Posterior cingulate gyrus (tissue), 11 donors: ENCODE results near the gene RNF220.
A peak's percentile ranks its signal among the peaks of the same experiment; 100 is the strongest.

ENCODE experiments used
- DNase-seq, 10 donors: peaks; one replicate each; pipeline versions ENCODE4 v3.0.0 to v3.0.0-alpha.2; 2020 to 2021; ENCODE audit warnings: mixed read lengths in 3 of 10
- intact Hi-C: fragments of 100-400 bp; cut with DNase I; formaldehyde crosslinking; loops from one replicate; pipeline ENCODE4 v1.15.1; 2023

RNF220 gene

DNA sequence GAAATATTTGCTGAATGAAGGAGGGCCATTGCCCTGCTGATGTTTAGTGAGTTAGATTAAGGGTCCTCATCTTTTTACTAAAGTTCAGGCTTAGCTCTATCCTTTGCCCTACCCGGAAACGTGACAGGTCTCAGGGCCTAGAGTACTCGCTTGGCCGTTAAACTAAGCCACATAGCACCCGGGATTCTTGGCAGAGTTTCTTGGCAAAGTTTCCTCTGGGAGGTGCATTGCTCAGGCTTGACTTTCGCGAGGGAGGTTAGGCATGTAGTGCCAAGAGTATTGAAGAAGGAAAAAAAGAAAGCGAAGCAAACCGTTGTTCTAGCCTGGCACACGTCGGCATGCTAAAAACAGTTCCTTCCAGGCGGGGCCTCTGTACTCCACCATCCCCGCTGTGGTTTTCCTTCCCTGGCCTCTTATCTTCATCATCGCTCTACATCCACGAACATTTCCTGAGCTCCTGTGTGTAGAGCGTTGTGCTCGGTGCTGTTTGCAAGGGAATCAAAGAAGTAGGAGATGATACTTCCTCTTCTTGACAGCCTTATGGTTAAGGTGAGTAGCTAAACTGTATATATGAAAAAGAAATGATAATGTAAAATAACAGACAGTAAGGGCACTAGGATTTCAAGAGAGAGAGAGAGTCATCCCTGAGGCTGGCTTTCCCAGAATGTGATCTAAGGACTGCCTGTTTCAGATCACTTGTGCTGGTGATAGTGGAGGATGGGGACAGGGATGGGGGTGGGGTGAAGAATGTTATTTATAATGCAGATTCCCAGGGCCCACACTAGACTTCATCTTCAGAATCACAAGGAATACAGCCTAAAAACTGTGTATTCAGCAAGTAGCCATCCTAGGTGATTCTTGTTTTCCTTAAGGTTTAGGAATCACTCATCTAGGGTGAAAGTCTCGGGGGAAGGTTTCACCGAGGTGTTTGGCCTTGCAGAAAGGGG, 18.8 kb downstream of the RNF220 start:
- intact Hi-C loops = no loop called here
- peak in 1 of 10 donors; percentile 78 for DNase-seq

DNA sequence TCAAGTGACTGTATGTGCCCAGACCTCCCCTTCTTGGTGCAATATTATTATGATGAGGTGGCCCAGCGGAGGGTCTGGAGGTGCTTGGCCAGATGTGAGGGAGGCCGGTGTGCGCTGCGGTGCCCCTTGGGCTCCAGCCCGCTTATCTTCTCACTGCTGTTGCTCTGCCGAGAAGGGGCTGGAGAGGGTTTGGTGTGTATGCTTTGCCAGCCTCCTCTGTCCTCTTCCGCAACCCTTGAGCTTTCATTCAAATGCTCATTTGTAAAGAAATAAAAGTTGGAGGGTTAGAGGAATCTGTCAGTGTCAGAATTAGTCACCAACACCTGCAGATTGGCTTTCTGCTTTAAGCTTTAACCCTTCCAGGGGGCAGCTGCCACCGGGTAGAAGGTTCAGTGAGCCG, 19.7 kb downstream of the RNF220 start:
- no peak for DNase-seq
- intact Hi-C loops = no loop called here

DNA sequence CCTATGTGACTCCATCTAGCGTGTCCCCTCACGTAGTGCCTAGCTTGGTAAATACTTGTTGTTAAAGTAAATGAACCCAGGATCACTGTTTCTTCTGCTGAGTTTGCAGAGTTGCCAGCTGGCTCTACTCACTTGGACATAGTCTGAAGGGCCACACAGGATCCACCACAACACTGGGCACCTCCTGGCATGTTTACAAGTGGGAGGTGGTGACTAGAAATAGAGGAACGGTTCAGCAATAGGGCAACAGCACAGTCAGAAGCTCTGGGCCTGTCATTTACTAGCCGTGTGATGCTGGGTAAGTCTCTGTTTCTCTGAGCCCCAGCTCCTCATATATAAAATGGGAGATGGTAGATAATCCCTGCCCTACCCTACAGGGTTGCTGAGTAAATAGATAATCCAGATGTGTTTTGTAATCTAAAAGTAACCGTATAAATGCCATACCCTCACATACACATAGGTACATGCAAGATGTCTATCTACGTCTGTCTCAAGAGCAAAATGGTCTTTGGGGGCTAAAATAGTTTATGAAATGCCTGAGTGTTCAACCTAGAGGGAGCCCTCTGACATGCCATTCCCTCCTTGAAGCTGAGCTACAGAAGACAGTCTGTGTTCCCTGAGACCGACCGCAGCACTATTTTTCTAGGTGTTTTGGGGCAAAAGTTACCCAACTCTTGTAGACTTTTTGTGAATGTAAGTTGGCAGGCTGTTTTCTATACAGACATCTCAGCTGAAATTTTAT, 20.5 kb downstream of the RNF220 start:
- no peak for DNase-seq
- intact Hi-C loops = no loop called here

DNA sequence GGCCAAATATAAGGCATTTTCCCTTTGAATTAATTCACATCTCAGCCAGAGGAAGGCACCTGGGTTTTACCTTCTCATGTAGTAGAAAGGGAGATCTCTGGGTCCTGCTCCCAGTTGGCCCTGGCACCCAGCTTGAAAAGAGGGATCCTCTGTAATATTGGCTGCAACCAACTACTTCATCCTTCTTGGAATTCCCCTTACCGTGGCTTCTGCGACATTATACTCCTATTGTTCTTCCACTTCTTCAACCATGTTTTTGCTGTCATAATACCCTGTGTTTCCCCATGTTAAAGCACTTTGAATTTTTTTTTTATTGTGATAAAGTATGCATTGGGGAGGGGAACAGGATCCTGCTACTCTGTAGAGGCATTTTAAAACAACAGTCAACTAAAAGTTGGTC, 26.8 kb downstream of the RNF220 start:
- DNase-seq = no peak
- intact Hi-C loops = no loop called here

DNA sequence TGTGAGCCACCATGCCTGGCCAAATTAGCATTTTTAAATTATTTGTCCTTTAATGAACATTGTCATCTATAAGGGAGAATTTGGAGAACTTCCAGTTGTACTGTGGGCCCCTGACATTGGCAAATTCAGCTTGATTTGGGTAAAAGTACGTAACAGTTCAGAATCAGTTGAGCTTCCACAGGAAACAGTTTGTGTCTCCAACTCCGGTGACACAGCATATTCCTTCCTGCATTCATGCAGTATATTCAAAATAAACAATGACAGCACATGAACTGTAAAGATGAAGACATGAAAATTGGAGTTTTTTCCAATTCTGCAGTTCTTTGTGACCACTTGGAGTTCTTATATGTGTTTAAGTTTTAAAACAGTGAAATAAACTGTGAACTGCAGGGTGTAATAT, 28.2 kb downstream of the RNF220 start:
- no peak for DNase-seq
- intact Hi-C loops = no loop called here

DNA sequence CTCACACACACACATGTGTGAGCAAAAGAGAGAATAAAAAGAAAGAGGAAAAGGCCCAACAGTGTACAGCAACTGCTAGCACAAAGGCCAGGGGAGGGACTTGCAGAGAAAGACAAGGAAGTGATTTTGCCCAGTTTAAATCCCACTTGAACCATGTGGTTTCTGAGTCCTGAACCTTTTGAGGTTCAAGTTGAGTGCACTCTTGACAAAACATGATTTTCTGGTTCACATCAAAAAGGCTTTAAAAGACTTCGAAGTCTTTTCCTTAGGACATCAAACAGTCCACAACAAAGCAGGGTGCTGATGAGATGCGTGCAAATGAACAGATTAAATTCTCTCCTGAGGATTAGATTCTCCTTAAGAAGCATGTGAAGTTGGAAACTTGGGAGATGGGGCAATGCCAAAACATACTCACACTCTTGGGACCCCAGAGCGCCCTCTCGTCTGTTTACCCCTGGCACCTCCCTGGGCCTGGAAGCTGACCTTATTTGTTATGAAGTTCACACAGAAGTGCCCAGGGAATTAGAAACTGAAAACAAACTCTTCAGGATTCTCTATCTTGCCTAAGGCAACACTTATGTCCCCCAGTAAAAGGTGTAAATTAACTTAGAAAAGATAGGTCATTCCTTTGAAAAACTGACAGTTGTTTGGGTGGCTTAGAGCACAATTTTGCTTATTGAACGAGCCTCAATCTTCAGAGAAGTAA, 31.5 kb downstream of the RNF220 start:
- intact Hi-C loops = no loop called here
- no peak for DNase-seq

DNA sequence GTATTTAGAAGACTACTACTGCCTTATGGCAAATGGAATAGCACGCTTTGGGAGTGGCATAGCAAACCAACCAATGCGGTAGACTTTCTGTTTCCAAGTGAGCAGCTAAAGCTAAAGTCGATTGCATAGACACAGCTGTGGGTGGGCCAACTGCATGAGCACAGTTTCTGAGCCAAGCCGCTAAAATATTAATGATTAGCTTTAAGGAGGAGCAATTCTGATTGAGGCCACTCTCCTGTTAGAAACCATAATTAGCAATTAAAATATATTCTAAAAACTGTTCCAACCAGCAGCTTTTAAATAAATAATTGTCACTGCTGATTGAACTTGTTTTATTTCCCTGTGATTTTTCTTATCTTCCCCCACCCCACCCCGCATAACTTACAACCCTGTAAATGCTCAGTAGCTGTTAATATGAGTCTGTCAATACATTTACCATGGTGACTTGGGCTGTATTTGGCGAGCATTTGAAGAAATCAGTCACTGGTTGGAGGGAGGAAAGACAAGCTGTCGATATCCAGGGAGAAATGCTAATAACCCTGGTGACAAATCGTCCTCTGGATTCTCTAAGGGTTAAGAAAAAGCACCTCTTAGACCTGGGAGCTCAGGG, 32.2 kb downstream of the RNF220 start:
- intact Hi-C loops = no loop called here
- DNase-seq = no peak

DNA sequence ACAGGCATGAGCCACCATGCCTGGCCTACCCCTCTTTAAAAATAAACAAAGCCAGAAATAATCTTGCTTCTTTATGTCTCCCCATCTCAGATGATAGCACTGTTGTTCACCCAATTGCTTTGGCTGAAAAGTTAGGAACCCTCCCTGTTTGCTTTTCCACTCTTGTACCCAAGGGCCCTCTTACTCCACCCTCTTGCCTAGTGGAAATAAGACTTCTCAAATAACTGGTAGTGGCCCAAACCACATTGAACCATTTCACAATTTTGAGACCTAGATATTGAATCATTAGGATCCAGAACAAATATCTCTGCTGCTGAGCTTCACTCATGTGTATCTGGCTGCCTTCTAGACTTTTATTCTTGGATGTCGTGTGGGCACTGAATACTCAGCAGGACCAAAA, 37.7 kb downstream of the RNF220 start:
- intact Hi-C loops = no loop called here
- no peak for DNase-seq

DNA sequence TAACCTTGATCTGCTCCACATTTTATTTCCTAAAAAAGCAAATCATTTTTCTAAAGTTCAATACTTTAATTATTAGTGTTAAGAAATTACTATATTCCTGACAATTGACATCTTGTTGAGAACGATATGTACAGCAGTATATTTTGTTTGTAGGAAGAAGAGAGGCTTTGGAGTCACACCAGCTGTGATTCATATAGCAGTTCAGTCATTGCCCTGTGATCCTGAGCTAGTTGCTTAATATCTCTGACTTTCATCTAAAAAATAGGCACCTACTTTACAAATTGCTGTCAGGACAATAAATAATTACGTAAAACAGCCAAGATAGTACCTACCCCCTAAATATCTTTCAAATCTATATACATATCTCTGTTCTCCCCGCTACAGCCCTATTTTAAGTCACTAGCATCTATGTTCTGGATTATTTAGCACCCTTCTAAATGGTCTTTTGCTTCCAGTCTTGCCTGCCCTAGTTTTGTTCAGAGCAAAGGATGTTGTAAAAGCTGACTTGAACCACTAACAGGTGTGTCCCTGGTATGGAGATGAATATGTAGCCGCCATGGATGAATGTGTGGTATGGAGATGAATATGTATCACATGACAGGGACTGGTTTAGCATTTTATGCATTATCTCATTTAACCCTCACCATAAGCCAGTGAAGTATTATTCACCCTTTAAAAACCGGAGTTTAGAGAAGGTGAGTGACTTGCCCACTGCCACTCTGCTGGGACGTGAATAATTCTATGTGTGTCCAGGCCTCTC, 42.2 kb downstream of the RNF220 start:
- no peak for DNase-seq
- intact Hi-C loops = no loop called here

DNA sequence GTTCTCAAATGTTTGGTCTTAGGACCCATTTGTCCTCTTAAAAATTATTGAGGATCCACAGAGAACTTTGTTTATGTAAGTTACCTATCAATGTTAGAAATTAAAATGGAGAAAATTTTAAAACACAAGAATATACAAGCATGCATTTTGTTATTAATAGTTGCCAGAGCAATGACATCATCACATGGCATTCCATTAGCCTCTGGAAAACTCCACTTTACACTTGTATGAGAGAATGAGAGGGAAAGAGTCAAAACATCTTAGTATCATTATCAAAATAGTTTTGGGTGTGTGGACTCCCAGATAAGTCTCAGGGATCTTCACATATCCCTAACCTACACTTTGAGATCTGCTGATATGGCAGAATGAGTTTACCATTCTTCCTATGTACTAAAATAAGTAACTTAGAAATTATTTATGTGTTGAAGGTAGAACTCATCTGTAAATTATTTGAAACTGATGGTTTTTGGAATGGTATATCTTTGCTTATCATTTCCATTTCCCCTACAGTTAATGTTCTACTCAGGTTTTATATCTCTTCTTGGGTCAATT, 48.8 kb downstream of the RNF220 start:
- no peak for DNase-seq
- intact Hi-C loops = no loop called here

DNA sequence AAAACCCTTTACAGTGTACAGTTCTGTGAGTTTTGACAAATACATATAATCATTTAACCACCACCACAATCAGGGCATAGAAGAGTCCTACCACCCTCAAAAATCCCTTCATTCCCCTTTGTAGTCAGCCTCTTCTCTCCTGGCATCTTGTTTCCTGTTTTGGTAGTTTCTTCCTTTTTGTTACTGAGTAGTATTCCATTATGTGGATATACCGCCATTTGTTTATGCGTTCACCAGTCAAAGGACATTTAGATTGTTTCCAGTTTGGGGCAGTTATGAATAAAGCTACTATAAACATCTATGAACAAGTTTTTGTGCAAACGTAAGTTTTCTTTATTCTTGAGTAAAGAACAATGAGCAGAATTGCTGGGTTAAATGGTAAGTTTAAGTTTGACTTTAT, 49.6 kb downstream of the RNF220 start:
- intact Hi-C loops = no loop called here
- no peak for DNase-seq

DNA sequence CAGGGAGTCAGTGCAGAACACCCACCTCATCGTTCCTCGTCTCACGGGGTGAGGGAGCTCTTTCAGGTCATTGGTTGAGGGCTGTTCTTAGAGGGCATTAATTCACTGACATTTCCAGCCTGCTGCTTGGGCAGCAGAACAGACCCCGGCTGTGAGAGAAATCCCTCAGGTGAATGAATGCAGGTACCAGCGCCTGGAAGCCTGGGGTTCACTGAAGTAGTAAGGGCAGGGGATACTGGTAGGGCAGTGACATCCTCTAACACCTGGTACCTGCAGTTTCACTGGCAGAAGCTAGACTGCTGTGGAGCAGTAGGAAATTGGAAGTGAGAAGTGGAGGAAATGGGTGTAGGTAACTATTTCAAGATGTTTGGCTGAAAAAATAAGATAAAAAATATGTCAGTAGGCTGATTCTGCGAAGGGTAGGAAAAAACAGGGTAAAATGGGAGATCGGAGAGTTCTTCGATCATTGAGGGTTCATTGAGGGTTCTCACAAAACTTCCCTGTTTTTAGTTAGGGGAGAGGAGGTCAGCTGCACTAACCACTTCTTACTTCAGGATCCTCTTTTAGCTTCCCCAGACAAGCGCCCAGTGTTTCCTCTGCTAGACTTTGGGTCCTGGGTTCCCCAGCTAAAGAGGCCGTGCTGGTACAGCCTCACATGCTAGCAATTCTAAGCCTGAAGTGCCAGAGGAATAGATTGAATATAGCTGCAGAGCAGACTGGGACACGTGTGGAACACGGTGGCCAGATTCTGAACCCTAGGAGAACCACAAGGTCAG, 55.2 kb downstream of the RNF220 start:
- intact Hi-C loops = no loop called here
- DNase-seq = no peak

DNA sequence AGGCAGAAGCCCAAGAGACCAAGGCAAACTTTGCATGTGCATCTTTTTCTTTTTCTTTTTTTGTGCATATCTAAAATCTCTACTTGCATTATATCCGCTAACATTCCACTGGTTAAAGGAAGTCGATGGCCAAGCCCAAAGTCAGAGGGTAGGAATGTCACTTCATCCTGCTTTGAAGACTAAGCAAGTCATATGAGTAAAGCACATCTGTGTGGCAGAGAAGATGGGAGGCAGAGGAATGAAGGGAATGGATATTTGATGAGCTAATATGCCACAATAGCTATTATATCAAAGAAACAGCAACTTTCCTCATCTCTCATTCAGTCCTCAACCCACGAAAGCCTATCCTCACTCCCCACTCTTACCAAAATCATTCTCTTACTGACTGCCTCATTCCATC, 59.3 kb downstream of the RNF220 start:
- intact Hi-C loops = no loop called here
- no peak for DNase-seq

DNA sequence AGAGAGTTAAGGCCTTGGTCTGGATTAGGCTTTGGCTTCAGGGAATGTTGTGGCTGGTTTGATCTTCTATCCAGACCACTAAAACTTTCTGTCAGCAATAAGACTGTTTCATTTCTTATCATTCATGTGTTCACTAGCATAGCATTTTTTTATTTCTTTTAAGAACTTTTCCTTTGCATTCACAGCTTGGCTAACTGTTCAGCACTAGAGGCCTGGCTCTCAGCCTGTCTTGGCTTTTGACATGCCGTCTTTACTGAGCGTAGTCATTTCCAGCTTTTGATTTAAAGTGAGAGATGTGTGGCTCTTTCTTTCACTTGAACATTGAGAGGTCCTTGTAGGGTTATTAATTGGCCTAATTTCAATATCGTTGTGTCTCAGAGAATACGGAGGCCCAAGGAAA, 62.5 kb downstream of the RNF220 start:
- intact Hi-C loops = no loop called here
- no peak for DNase-seq

DNA sequence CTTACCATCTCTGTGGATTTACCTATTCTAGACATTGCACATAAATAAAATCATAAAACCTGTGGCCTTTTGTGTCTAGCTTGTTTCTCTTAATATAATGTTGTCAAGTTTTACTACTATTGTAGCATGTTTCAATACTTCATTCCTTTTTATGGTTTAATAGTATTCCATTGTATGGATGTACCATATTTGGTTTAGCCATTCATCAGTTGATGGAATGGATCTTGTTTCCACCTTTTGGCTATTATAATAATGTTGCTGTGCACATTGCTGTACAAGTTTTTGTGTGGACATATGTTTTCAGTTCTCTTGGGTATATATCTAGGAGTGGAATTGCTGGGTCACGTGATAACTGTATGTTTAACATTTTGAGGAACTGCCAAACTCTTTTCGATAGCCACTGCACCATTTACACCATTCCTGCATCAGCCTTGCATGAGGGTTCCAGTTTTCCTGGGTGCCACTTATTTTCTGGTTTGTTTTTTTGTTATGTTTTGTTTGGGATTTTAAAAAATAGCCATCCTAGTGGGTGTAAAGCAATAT, 66.9 kb downstream of the RNF220 start:
- no peak for DNase-seq
- intact Hi-C loops = no loop called here

DNA sequence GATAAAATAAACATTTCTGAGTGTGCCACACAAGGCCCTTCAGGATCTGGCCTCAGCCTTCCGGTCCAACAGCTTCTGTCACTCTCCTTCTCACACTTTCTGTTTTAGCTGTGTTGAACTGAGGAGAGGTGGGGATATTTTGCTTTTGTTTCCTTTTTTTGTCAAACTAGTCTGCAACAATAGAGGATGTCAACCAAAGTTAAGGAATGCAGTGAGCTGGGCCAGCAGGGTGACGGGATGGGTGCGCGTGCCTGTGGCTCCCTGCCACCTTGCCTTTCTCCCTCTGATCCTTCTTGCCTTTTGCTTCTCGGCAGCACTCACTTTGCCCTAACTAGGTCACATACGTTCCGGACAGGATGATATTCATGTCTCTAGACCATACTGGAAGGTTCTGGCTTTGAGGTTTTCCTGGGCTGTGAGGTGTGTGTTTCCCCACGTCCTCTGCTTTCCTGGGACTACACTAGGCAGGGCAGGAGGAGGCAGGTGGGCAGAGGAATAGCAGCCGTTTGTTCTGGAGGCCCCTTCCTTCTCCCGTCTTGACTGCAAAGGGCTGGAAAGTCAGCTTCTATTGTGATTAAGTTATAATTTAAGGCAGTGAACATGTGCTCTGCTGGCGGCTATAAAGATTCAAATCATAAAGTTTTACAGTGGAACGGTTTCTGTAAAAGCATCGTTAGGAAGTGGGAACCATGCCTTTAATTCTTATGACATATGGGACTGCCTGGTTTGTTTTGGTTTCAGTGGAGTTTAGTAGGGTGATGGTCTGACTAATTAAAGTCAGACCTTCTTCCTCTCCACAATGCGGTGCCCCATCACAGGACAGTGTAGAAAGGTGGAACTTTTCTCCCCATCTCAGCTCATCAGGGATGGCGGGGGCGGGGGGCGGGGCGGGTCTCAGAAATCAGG, 67.8 kb downstream of the RNF220 start:
- intact Hi-C loops = no loop called here
- DNase-seq = no peak

DNA sequence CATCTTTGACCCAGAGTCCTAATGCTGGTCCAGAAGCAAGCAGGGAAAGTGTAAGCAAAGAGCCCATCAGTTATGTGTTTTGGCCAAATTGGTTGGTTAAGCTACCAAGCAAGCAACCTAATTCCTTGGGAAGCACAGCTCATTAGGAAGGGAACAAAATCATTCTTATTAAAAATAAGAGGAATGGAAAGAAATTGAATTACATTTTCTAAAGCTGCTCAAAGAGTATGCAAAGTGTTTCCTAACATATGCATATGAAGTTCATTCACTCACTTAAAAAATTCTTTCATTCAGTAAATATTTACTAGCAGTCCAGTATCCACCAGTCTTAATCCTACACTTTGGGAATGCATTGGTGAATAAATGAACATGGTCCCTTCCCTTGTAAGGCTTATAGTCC, 71.8 kb downstream of the RNF220 start:
- intact Hi-C loops = no loop called here
- DNase-seq = no peak

DNA sequence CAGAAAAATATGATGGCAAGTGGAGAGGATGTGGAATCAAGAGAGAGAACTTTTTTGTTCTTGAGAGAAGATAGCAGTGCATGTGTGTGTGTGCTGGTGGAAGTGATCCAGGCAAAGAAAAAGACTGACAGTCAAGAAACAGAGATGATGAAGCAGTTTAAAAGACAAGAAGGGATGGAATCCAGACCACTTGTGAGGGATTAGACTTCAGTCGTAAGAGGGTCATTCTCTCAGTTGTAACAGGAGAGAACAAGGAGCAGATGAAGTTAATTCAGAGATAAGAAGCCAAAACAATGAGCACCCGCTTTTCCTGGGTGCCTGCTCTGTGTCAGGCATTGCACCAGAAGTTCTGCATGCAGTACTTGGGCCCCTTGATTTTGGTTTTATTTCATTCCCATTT, 76.6 kb downstream of the RNF220 start:
- DNase-seq = no peak
- intact Hi-C loops = no loop called here
